Spleen (tissue), 11 donors: ENCODE measurements around the gene PRRT4. TPM values are rescaled to one million over a fixed set of nuclear protein-coding genes. Genes with fewer than 3 reads are reported as not detected.
A peak's percentile ranks its signal among the peaks of the same experiment; 100 is the strongest.

Experiments
- DNase-seq: peaks from one replicate; pipeline ENCODE4 v3.0.0-alpha.2; 2020
- H3K27ac ChIP-seq, 8 donors: fragments of 200-600 bp; sonication (generic) in 7 of 8; 1 replicate in 4 of 8; 2 replicates in 4 of 8; pipeline versions ENCODE4 v1.5.0 to v1.8.0; 2016 to 2021; ENCODE audit warnings: inconsistent platforms in 4 of 8, mild to moderate bottlenecking in 4 of 8, moderate library complexity in 1 of 8
- H3K27me3 ChIP-seq, 7 donors: fragments of 200-600 bp; sonication (generic) in 6 of 7; replicated peaks in 1 of 7; 1 replicate in 4 of 7; 2 replicates in 3 of 7; pipeline versions ENCODE4 v1.5.0 to v1.8.0; 2016 to 2021; ENCODE audit warnings: inconsistent platforms in 3 of 7, mild to moderate bottlenecking in 1 of 7
- H3K36me3 ChIP-seq, 6 donors: fragments of 200-600 bp; sonication (generic) in 5 of 6; 1 replicate in 4 of 6; 2 replicates in 2 of 6; pipeline versions ENCODE4 v1.5.0 to v1.8.0; 2016 to 2021; ENCODE audit warnings: inconsistent platforms in 2 of 6
- H3K4me1 ChIP-seq, 6 donors: fragments of 200-600 bp; sonication (generic) in 5 of 6; 1 replicate in 3 of 6; 2 replicates in 3 of 6; pipeline versions ENCODE4 v1.5.0 to v1.8.0; 2016 to 2021; ENCODE audit warnings: inconsistent platforms in 3 of 6
- H3K4me3 ChIP-seq, 8 donors: fragments of 200-600 bp; sonication (generic) in 7 of 8; 1 replicate in 4 of 8; 2 replicates in 4 of 8; pipeline versions ENCODE4 v1.5.0 to v1.8.0; 2016 to 2021; ENCODE audit warnings: inconsistent platforms in 4 of 8, mild to moderate bottlenecking in 4 of 8, moderate library complexity in 2 of 8
- H3K9me3 ChIP-seq, 8 donors: fragments of 200-600 bp; sonication (generic) in 7 of 8; 1 replicate in 4 of 8; 2 replicates in 4 of 8; pipeline versions ENCODE4 v1.5.0 to v1.8.0; 2016 to 2021; ENCODE audit warnings: inconsistent platforms in 4 of 8
- CTCF ChIP-seq, 11 experiments: fragments of 200-600 bp in 7 of 11; fragments of 450-650 bp in 4 of 11; sonication (generic) in 4 of 11; IDR thresholded peaks in 8 of 11; conservative IDR thresholded peaks in 3 of 11; 1 replicate in 7 of 11; 2 replicates in 4 of 11; pipeline versions ENCODE4 v1.4.0 to v1.8.0; 2016 to 2021; ENCODE audit warnings: antibody characterized with exemption in 11 of 11, inconsistent platforms in 4 of 11, mild to moderate bottlenecking in 1 of 11
- POLR2A ChIP-seq, 3 donors: fragments of 450-650 bp; IDR thresholded peaks; one replicate each; pipeline ENCODE4 v1.5.1; 2017; ENCODE audit warnings: antibody characterized with exemption in 3 of 3, mild to moderate bottlenecking in 1 of 3
- POLR2AphosphoS5 ChIP-seq, 3 donors: sonication (generic); formaldehyde crosslinking; IDR thresholded peaks; one replicate each; pipeline ENCODE4 v1.5.1; 2017; ENCODE audit warnings: antibody characterized with exemption in 3 of 3
- WGBS, 5 donors: extraction: QIAGEN DNeasy Blood & Tissue Kit in 3 of 5; methylation state at CpG; one replicate each; pipeline versions ENCODE4 v1.1.5 to v1.1.7; 2013 to 2018; 5-methylcytosine and 5-hydroxymethylcytosine counted together
- intact Hi-C: fragments of 100-400 bp; cut with DNase I; formaldehyde crosslinking; loops from one replicate; pipeline ENCODE4 v1.15.0; 2023; ENCODE audit warnings: low total_unique reads
- polyA plus RNA-seq, 3 donors: library from polyadenylated mRNA; stranded (reverse); fragments of 200-250 nt; gene quantifications; one replicate each; pipeline ENCODE4 v1.2.1, GENCODE V29; 2013
- total RNA-seq, 7 donors: library from RNA; depleted of rRNA in 3 of 7; stranded (reverse); fragments of >200 nt in 3 of 7; fragmentation: NEBNext Ultra II Directional in 4 of 7; extraction: Animal tissue kit (Norgen Biotek cat#: 25700) in 4 of 7; gene quantifications; one replicate each; pipeline versions ENCODE4 v1.1.0 to v1.2.1, GENCODE V29; 2016 to 2021
- donor health status: healthy with polysubstance abuse.
- donor health status: DM: no; HTN: no; CAD: no; lungs with moderate emphysema.
- donor health status: DM: no; HTN: no; CAD: no.
- donor health status: Bipolar disorder and iron deficiency.
- donor health status: healthy.
- donor health status: DM: no; HTN: no; CAD: no.
- donor health status: DM: yes; HTN: yes; CAD: no.

PRRT4 gene
- total and polyA plus RNA-seq, 10 donors: 0.14 to 5.4 (median 0.45) TPM; not detected in 1

- H3K36me3 ChIP-seq: no peaks in the 10 kb centered on the region
- peak overlapping the region in 1 of 8 donors; percentile 59 for H3K27ac ChIP-seq
- H3K4me3 ChIP-seq: peak overlapping the region in 6 of 8 donors; percentile 11 to 79 (median 56)
- peaks cover 0 to 72% (median 19%) of the 10 kb centered on the region in 7 donors for H3K27me3 ChIP-seq
- 24 to 41% (median 33%) methylated on average over 9 of the region's 9 CpGs for WGBS, 5 donors
- no peaks in the 10 kb centered on the region for H3K9me3 ChIP-seq
- no peak for DNase-seq
- no peak for TF ChIP-seq POLR2A (IDR thresholded peaks at IDR 0.05)
- TF ChIP-seq CTCF (IDR thresholded peaks at IDR 0.05 in 8 of 11, conservative IDR thresholded peaks at IDR 0.05 in 3 of 11): no peak
- no peak for TF ChIP-seq POLR2AphosphoS5 (IDR thresholded peaks at IDR 0.05)
- peaks cover 3 to 50% (median 19%) of the 10 kb centered on the region in 6 donors for H3K4me1 ChIP-seq
- intact Hi-C loops: no loop called here
Measured at GRCh38 chr7:128360359-128360678, 1.2 kb downstream of the PRRT4 start.

DNA sequence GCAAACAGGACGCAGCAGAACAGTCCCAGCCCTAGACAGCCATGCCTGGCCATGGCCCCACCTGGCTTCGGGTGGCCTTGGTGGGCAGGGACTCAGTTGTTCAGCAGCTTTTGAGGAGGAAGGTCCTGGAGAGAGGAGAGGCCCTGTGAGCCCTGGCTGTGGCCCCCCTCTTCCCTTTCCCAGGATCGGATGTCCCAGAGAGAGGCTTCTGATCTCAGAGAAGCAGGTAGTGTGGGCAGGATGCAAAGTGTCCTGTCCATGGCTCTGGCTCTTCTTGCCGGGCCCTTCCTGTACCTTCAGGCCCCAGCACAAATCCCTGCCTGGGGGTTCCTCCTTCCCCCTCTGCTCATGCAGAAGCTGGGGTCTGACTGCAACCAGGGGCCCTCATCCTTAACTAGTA lies 1.6 kb downstream of the PRRT4 start:
- peak overlapping the region in 1 of 8 donors; percentile 59 for H3K27ac ChIP-seq
- no peak for DNase-seq
- H3K27me3 ChIP-seq: peaks cover 0 to 69% (median 19%) of the 10 kb centered on the region in 7 donors
- no peak overlapping the region for H3K4me3 ChIP-seq
- 55 to 89% (median 76%) methylated on average over 3 to 4 of the region's 4 CpGs for WGBS, 5 donors
- H3K4me1 ChIP-seq: peaks cover 3 to 50% (median 19%) of the 10 kb centered on the region in 6 donors
- intact Hi-C loops: no loop called here
- no peaks in the 10 kb centered on the region for H3K36me3 ChIP-seq
- no peaks in the 10 kb centered on the region for H3K9me3 ChIP-seq
- TF ChIP-seq POLR2A (IDR thresholded peaks at IDR 0.05) (no peak), POLR2AphosphoS5 (IDR thresholded peaks at IDR 0.05) (no peak), CTCF (IDR thresholded peaks at IDR 0.05 in 8 of 11, conservative IDR thresholded peaks at IDR 0.05 in 3 of 11) (no peak)

GRCh38 chr7:128359336-128359735 lies 2.2 kb downstream of the PRRT4 start:
- Histone ChIP-seq H3K4me1 (peaks cover 3 to 50% (median 19%) of the 10 kb centered on the region in 6 donors), H3K36me3 (no peaks in the 10 kb centered on the region), H3K4me3 (no peak overlapping the region), H3K27me3 (peaks cover 0 to 67% (median 19%) of the 10 kb centered on the region in 7 donors), H3K27ac (no peak overlapping the region), H3K9me3 (no peaks in the 10 kb centered on the region)
- 92 to 100% (median 95%) methylated on average over 2 to 12 of the region's 12 CpGs for WGBS, 5 donors
- no peak for DNase-seq
- no peak for TF ChIP-seq POLR2A (IDR thresholded peaks at IDR 0.05)
- no peak for TF ChIP-seq CTCF (IDR thresholded peaks at IDR 0.05 in 8 of 11, conservative IDR thresholded peaks at IDR 0.05 in 3 of 11)
- no peak for TF ChIP-seq POLR2AphosphoS5 (IDR thresholded peaks at IDR 0.05)
- intact Hi-C loops: no loop called here

- Histone ChIP-seq H3K9me3 (no peaks in the 10 kb centered on the region), H3K4me1 (peaks cover 3 to 50% (median 19%) of the 10 kb centered on the region in 6 donors), H3K27ac (no peak overlapping the region), H3K36me3 (no peaks in the 10 kb centered on the region), H3K4me3 (no peak overlapping the region), H3K27me3 (peaks cover 0 to 67% (median 23%) of the 10 kb centered on the region in 7 donors)
- TF ChIP-seq CTCF (IDR thresholded peaks at IDR 0.05 in 8 of 11, conservative IDR thresholded peaks at IDR 0.05 in 3 of 11): no peak
- TF ChIP-seq POLR2AphosphoS5 (IDR thresholded peaks at IDR 0.05): no peak
- TF ChIP-seq POLR2A (IDR thresholded peaks at IDR 0.05): no peak
- DNase-seq: no peak
- WGBS, 5 donors: 35 to 80% (median 67%) methylated on average over 1 of the region's 1 CpG
- intact Hi-C loops: no loop called here
Measured at GRCh38 chr7:128358233-128358632, 3.3 kb downstream of the PRRT4 start.
